GM10847 (cell line): ENCODE data around the gene TLX2.

Experiments
- POLR2A ChIP-seq: IDR thresholded peaks from 2 replicates; pipeline ENCODE4 v1.6.1; 2011; ENCODE audit not compliant: insufficient read length; ENCODE audit errors: extremely low read depth

TLX2 gene

GRCh38 chr2:74552914-74553811 is 38.9 kb downstream of the TLX2 start:
- TF ChIP-seq POLR2A, result peak; percentile 21

GRCh38 chr2:74553892-74554819 is 39.9 kb downstream of the TLX2 start, which contains the start of the genes DOK1 and LOXL3:
Gene DOK1 (plus strand): TSS chr2:74554720. CDS start chr2:74554755, 35 bp downstream.
Gene LOXL3 (minus strand): TSS chr2:74553942. CDS start chr2:74552634, 1,308 bp downstream.
- TF ChIP-seq POLR2A, result no peak

- TF ChIP-seq POLR2A, result peak; percentile 21
These were observed 40.7 kb downstream of the TLX2 start for GRCh38 chr2:74554820-74555531.

- TF ChIP-seq POLR2A, result no peak
These were observed 41.4 kb downstream of the TLX2 start for GRCh38 chr2:74555610-74556103.

GRCh38 chr2:74556159-74556558 is 41.9 kb downstream of the TLX2 start:
- no peak for TF ChIP-seq POLR2A

- no peak for TF ChIP-seq POLR2A
These were observed 42.7 kb downstream of the TLX2 start for GRCh38 chr2:74556831-74557370.

GRCh38 chr2:74558284-74559230 is 44.3 kb downstream of the TLX2 start:
- TF ChIP-seq POLR2A, result no peak

GRCh38 chr2:74559912-74560311 is 45.7 kb downstream of the TLX2 start:
- no peak for TF ChIP-seq POLR2A

- TF ChIP-seq POLR2A, result no peak
These were observed 46.3 kb downstream of the TLX2 start for GRCh38 chr2:74560591-74560990.

- TF ChIP-seq POLR2A, result no peak
These were observed 48.0 kb downstream of the TLX2 start for GRCh38 chr2:74562126-74562775.

- TF ChIP-seq POLR2A, result no peak
These were observed 50.0 kb downstream of the TLX2 start for GRCh38 chr2:74564222-74564621.

GRCh38 chr2:74566076-74566753 is 52.0 kb downstream of the TLX2 start:
- TF ChIP-seq POLR2A, result no peak

GRCh38 chr2:74566754-74567085 is 52.5 kb downstream of the TLX2 start:
- TF ChIP-seq POLR2A, result no peak
